Measurements from ENCODE around the gene NCOA7. TPM values are rescaled to one million over a fixed set of nuclear protein-coding genes. Genes with fewer than 3 reads are reported as not detected.

Gene NCOA7
- polyA plus RNA-seq, 1 of the 3 experiments (the other 2 are of a cell fraction): 16.3 TPM

- Histone ChIP-seq H3K9me3 (no peaks in the 10 kb centered on the region), H3K9ac (no peak overlapping the region), H3K27ac (ENCODE audit: low read depth in 2 of 2, low read length in 1 of 2) (peak overlapping the region; percentile 80 to 97; a peak in 3 of 4 replicates), H3K4me3 (ENCODE audit: low read depth in 2 of 2, low read length in 1 of 2) (no peak overlapping the region), H3K79me2 (ENCODE audit: insufficient read depth) (0 out of 2 replicates have a peak, but pooled peaks cover 9% of the 10 kb centered on the region), H3K4me2 (no peak overlapping the region), H3K36me3 (replicated peaks in 1 of 2; ENCODE audit: control insufficient read depth in 1 of 2, insufficient read depth in 2 of 2, low read length in 1 of 2) (no peaks in the 10 kb centered on the region), H3K9me2 (no peaks in the 10 kb centered on the region), H4K20me1 (ENCODE audit: insufficient read depth) (no peaks in the 10 kb centered on the region), H3K4me1 (ENCODE audit: control insufficient read depth in 1 of 2, insufficient read depth in 2 of 2, low read depth in 1 of 2, low read length in 1 of 2) (peaks cover 11 to 38% of the 10 kb centered on the region in 2 experiments; a peak in 3 of 4 replicates), H2AFZ (ENCODE audit: low read depth) (no peak overlapping the region), H3K27me3 (ENCODE audit: insufficient read depth) (no peaks in the 10 kb centered on the region), H3F3A (replicated peaks; ENCODE audit: insufficient read depth) (peaks cover 19% of the 10 kb centered on the region)
- CTCF ChIA-PET: interaction anchor here (0.6 to 1.1 kb wide), 2 partner anchors 16 to 120 kb away, joined by 3 read pairs; partner anchors contain the start of gene HINT3
- no peak for TF ChIP-seq USF2 (IDR thresholded peaks at IDR 0.05; ENCODE audit: borderline replicate concordance, low read depth, low read length)
- no peak for TF ChIP-seq MAX (IDR thresholded peaks at IDR 0.05; ENCODE audit: low read depth)
- no peak for TF ChIP-seq MEF2A (IDR thresholded peaks at IDR 0.05; ENCODE audit: borderline replicate concordance, low read depth)
- TF ChIP-seq SMC3 (IDR thresholded peaks at IDR 0.05; ENCODE audit: low read depth, low read length): no peak
- no peak for TF ChIP-seq RFX5 (IDR thresholded peaks at IDR 0.05; ENCODE audit: low read length)
- no peak for TF ChIP-seq IRF3 (IDR thresholded peaks at IDR 0.05; ENCODE audit: low read depth, low read length)
- no peak for TF ChIP-seq JUND (IDR thresholded peaks at IDR 0.05)
- POLR2A ChIA-PET: no interaction called here
- no peak for DNase-seq
- 90% methylated on average over 2 of the region's 2 CpGs for WGBS (ENCODE audit: low lambda C conversion rate)
Measured at GRCh38 chr6:125836466-125836865, 45.7 kb downstream of the NCOA7 start.

GRCh38 chr6:125839471-125839870, 48.7 kb downstream of the NCOA7 start:
- H3K27ac ChIP-seq (ENCODE audit: low read depth in 2 of 2, low read length in 1 of 2): peak overlapping the region in 1 of 2 experiments; percentile 40; a peak in 2 of 4 replicates
- peaks cover 16% of the 10 kb centered on the region for H3F3A ChIP-seq (replicated peaks; ENCODE audit: insufficient read depth)
- no peaks in the 10 kb centered on the region for H3K9me2 ChIP-seq
- no peaks in the 10 kb centered on the region for H4K20me1 ChIP-seq (ENCODE audit: insufficient read depth)
- H3K9me3 ChIP-seq: no peaks in the 10 kb centered on the region
- H3K4me3 ChIP-seq (ENCODE audit: low read depth in 2 of 2, low read length in 1 of 2): no peak overlapping the region
- peaks cover 8 to 18% of the 10 kb centered on the region in 2 experiments; a peak in 3 of 4 replicates for H3K4me1 ChIP-seq (ENCODE audit: control insufficient read depth in 1 of 2, insufficient read depth in 2 of 2, low read depth in 1 of 2, low read length in 1 of 2)
- 62% methylated on average over 7 of the region's 7 CpGs for WGBS (ENCODE audit: low lambda C conversion rate)
- 0 out of 2 replicates have a peak, but pooled peaks cover 5% of the 10 kb centered on the region for H3K79me2 ChIP-seq (ENCODE audit: insufficient read depth)
- no peak for TF ChIP-seq GATA2 (CRISPR knock-in tag; IDR thresholded peaks at IDR 0.05)
- 0 out of 2 replicates have a peak, but pooled peaks have one; percentile 3 for TF ChIP-seq FOSL2 (IDR thresholded peaks at IDR 0.05; ENCODE audit: borderline replicate concordance, low read depth)
- H3K4me2 ChIP-seq: no peak overlapping the region
- no peaks in the 10 kb centered on the region for H3K27me3 ChIP-seq (ENCODE audit: insufficient read depth)
- no peak overlapping the region for H2AFZ ChIP-seq (ENCODE audit: low read depth)
- CTCF ChIA-PET: interaction anchor here (1.0 kb wide), 3 partner anchors 8 to 48 kb away, joined by 3 to 4 read pairs (median 3); no protein-coding TSS in a partner anchor
- no peak overlapping the region for H3K9ac ChIP-seq
- H3K36me3 ChIP-seq (replicated peaks in 1 of 2; ENCODE audit: control insufficient read depth in 1 of 2, insufficient read depth in 2 of 2, low read length in 1 of 2): no peaks in the 10 kb centered on the region
- no peak for DNase-seq
- POLR2A ChIA-PET: no interaction called here

Measured in SK-N-SH (cell line).